Activated CD4-positive, alpha-beta T cell treated with anti-CD3 and anti-CD28 coated beads, Interleukin-2, amount 50 U/mL, for 16 hours (primary cell): ENCODE data around the gene NTNG1.

Experiments
- DNase-seq: peaks from one replicate; pipeline ENCODE4 v3.0.0-alpha.2; 2020

The NTNG1 gene

DNA sequence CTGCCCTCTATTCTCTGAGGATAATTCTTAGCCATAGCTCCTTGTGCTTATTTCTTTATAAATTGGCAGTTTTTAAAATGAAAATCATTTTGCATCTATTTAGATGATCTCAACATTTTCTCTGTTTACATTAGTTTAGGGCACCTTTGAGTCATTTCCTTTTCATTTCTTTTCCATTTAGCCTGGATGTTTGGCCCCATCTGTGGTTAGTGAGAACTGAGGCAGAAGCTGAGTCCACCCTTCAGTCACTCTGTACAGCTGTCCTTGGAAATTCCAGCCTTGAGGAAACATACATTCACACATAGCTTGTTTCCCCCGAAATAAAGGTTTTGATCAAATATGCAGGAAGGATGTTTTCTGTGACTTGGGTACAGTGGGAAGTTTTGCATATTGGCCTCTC lies 123.7 kb downstream of the NTNG1 start:
- DNase-seq, result no peak

DNA sequence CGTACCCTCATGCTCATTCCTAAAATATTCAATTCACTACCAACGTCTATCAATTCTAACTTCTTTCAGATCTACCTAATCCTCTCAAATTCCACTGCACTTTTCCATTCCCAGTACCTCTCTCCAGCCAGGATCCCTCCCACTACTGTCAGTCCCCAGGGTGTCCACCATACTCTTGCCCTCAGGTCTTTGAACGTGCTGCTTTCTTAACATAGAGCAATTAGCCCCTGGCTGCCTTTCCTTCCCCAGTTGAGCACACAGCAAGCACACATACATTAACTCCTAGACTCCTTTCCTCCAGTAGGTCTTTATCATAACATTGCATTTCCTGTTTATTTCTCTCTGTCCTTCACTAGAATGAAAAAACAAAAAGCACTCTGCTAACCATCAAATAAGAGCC lies 126.7 kb downstream of the NTNG1 start:
- DNase-seq, result no peak

DNA sequence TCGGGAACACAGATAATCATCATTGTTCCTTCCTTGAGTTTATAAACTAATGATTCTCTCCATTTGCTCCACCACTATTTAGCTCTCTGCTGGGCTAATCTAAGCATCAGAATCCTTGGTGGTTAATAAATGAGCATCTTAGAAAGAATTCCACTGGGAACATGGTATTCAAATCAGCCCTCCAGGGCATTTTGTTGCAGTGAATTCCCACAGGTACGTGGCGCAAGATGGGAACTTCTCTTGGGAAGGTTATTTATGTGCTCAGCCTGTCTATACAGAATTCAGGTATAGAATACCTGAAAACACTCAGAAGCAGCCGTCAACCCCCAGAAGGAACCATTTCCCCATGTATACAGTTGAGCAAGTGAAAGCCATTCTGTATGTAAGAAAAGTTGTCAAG lies 131.5 kb downstream of the NTNG1 start:
- no peak for DNase-seq

DNA sequence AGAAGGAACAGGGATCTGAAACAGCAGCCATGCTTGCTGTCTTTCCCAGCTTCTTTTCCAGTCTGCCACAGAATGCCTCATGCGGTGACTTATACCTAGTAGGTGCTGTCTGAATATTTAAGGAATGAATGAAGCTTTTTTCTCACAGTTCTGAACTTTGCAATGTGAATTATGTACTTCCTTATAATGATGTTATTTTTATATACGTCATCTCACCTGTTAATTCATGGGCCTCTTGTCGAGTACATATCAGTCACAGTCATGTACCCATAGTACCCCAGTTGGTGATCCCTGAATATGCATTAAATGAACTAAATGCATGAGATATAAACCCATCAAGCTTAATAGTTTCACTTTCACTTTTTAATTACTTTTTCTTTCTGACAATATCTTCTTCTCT lies 132.7 kb downstream of the NTNG1 start:
- DNase-seq, result no peak

DNA sequence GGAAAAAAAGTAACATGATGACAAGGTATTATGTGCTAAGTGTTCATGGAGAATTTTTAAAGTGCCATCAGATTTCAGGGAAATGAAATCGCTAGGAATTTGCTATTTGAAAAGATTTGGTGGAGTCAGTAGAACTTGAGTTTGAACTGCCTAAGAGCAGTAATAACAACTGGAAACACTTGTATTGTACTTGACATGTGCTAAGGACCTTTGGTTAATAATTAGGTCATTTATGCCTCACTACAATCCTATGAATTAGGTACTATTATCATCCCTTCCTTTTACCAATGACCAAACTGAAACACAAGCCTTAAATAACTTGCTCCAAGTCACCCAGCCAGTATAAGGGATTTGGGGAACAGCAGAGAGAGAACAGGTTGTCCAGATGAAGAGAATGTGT lies 133.4 kb downstream of the NTNG1 start:
- DNase-seq, result no peak

DNA sequence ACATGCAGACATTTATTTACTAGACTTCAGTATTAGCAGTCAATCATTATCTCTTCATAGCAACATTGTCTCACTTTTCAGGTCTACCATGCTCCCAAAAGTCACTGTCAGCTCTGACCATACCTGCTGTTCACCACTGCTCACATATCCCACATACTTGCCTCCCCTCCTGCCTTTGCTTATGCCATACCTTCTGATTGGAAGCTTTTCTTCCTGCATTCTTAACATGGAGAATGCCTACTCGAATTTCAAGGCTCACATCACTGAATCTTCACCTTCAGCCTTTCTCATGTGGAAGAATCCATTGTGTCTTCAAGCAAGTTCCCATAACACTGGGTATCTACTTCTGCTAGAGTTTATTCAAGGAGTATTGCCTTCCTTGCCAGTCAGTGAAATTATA lies 135.4 kb downstream of the NTNG1 start:
- no peak for DNase-seq

DNA sequence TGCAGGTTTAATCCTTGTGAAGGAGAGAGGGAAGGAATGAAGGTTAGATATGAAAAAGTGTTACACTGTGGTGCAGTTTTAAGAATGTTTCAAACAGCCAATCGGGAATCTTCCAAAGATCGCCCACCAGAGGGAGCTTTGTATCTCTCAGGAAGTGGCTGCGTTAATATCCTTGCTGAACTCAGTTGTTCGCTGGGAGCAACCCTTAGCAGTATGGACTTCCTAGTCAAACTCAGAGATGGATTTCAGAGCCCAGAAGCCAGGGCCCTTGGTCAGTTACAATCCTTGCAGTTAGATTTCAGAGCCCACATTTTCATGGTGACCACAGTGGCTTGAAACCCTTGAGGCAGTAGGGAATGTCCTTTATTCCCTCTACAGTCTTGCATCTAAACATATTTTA lies 136.2 kb downstream of the NTNG1 start:
- no peak for DNase-seq

DNA sequence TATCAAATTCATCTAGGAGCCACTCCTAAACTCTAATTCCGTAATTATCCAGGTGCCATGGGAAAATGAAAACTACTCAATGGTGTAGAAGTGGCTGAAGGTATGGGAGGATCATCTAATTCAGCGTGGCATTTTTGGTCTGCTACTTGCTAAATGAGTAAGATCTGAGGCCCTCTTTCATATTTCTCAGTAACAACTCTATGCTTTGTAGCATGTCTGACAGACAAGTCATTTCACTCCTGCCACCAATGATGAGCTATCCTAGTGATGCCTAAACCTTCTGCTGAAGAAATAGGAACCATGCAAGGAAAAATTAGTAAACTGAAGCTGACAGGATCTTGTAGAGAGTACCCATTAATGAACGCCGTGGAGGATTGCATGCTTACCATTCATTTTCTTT lies 145.3 kb downstream of the NTNG1 start:
- DNase-seq, result peak; percentile 14

DNA sequence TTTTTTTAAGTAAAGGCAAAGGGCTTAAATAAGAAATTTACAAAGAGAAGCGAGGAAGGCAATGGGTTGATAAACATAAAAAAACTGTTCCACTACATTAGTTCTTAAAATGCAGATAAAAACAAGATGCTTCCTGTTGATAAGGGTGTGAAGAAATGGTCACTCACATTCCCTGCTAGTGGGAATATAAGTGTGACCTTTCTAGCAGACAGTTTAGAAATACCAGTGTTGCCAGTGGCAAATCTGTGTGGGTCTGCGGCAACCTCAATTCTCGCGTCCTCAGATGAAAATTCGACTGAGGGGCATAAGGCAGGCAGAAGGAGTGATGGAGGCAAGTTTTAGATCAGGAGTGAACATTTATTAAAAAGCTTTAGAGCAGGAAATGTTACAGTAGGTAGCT lies 151.1 kb downstream of the NTNG1 start:
- no peak for DNase-seq

DNA sequence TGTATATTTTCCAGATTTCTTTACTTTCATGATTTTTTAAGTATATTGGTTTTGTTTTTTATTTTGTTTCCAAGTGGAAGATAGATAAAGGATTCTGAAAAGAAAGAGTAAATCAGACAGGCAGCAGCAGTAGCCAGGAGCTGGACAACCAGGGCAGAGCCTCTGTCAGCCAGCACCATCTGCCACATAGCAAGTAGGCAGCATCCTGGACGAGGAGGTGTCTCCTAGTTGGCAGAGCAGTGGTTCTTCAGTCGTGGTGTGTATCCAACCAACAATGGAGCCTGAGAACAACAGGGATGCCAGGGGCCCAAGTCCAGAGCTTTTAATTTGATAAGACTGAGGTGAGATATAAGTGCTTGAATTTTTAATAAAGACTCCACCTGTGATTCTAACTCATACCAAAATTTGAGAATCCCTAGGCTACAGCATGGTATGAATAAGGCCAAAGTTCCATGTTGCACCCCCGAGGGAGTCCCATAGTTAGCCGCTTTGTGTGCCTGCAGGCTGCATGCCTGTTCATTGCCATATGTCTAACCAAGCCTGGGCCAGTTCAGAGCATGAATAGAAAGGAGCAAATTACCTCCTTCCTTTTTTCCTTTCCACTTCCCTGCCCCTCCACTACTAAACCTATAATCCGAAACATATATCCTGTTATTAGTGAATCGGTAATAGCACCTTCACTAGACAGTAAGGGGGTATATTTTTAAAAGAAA lies 153.2 kb downstream of the NTNG1 start:
- no peak for DNase-seq

DNA sequence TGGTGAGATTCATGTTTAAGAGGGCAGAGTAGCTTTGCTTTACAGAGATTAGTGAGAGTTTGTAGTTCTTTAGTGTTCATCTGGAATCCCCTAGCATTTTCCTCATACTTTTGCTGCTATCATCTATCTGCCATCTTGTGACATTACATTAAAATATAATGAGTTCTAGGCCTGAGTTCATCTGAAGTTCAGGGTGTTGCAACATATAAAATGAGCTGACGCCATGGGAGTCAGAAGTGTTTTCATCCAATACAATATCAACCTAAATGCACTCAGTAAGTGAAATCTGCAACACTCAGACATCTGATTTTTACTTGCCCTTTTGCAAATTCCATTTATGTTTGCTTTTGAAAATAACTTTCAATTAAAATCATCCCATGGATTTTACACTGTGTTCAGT lies 153.8 kb downstream of the NTNG1 start:
- no peak for DNase-seq

DNA sequence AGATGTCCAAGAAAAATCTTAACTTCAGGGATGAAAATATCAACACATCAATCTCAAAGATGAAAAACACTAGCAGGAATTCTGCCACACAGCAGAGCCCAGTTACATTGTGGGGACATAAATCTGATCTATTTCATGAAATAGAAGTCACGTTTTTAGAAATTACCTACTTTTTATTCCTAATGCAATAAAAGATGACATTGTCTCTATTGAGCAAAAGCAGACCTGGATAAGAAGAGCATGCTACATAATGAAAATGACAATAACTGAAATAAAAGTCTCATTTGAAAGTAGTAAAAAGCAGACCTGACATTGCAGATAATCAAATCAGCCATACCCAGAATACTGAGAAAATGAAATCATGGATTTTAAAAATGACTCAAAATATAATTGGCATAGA lies 156.8 kb downstream of the NTNG1 start:
- DNase-seq, result no peak

DNA sequence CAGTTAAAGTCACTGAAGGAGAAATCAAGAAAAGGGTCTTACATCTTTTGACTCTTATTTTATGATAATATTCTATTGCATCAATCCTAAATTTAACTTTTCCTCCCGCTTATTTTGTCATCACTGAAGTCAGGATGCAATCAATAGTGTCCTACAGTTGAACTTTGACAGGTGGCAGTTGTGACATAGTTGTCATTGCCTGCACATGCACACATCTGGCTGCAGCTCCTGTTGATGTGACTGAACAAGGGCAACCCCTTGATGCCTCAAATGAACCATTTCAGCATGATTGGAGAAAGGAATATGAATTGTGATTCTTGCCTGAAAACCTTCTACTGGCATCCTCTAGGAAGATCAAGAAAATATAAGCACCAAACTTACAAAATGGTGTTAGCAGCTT lies 157.7 kb downstream of the NTNG1 start:
- DNase-seq, result no peak

DNA sequence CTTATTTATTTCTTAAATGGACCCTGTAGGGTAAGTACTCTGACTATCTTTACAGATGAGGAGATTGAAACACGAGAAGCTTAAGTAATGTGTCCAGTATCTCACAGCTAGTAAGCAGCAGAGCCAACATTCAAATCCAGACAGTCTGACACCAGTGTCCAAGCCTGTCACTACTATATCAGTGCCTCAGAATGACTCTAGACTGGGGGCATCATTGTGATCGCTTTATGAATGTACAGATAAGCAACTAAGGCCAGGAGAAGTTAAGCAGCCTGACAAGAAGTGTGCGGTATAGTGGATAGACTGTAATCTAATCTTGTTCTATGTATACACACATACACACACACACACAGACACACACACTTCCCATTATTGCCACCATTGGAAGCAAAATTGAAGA lies 158.7 kb downstream of the NTNG1 start:
- DNase-seq, result no peak

DNA sequence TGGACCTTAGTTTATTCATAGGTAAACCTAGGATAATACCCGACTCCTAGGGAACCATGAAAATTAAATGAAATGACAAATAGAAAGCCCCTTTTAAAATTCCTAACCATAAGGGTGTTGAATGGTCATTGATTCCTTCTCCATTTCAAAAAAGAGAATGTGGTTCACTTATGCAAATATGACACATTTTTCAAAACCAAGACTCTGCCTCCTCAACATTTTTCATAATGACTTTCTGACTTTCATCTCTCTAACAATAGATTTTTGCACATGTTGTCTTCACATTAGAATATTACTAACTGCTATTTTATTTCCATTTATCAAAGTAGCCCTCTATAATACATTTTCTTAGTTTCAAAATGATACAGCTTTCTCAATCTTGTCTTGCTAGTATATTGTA lies 169.1 kb downstream of the NTNG1 start:
- no peak for DNase-seq

DNA sequence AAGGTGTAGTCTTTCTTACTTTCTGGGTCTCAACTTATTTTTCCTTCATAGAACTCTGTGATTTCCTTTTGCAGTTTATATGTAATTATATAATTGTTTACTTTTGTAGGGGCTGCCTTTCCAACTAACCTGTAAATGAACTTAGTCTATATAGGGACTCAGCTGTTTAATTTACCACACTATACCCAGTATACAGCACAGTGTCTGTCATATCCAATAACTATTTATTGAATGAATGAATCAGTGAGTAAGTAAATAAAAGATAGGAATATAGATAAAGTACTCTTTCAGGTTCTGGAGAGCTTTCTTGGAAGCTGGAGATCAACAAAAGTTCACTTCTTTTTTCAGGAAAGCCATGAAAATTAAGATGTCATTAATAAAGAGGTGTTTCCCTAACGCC lies 174.8 kb downstream of the NTNG1 start:
- DNase-seq, result no peak

DNA sequence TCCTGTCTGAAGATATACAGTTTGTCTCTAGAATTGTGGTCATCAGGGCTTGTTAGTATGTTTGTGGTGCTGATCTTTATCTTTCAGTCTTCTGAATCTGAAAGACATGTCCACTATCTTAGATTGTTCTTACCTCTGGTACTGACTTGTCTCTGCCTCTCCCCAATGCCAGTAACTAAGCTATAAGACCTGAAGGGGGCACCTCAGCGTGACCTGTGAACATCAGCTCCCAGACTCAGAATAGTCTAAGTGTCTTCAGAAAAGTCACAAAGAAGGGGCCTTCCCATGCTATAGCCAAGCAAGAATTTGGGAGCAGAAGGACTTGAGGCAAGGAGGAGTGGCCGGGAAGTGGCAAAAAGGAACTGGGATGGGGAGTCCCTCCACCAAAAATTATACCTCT lies 178.1 kb downstream of the NTNG1 start:
- no peak for DNase-seq

DNA sequence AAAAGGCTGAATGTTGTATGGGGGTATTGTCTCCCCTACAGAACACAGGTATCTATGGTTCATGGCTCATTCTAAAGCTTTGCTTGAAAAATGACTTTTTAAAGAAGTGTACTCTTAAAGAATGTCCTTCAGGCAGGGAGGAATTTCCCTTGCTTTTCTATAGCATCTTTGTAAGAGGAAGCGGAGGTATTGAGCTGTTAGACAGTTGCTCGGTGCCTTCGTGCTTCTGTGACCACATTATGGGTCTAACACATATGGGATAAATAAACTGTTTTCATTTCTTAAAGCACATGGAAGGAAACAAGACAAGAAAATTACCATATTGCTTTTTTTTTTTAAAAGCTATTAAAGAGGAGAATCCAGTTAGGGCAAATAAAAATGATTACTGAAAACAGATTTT lies 182.9 kb downstream of the NTNG1 start:
- no peak for DNase-seq

DNA sequence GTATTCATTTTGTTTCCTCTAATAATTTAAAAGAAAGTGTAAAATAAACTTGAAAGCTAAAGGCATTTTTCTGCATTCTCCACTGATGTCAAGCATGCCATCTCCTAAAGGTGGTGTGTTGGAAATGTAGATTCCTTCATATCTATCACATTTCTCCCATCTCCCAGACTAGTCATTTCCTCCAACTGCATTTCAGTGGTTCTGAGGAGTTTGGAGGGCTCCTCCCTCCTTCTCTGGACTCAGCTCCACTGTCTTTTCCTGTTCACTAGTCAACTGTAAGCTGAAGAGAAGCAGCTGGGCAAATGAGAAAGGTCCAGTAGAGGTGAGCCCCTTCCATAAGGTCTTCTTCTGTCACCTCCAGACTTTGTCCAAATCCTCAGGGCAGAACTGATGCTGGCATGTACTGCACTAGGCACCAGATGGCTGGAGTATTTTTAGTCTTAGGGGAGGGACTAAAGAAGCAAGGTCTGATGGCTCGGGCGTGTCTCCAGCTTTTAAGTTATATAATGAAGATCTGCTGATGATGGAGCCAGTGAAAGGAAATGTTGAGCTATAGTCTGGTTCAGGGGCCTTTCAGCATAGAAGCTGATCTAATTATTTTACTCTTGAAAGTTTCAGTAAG lies 186.1 kb downstream of the NTNG1 start:
- DNase-seq, result no peak

DNA sequence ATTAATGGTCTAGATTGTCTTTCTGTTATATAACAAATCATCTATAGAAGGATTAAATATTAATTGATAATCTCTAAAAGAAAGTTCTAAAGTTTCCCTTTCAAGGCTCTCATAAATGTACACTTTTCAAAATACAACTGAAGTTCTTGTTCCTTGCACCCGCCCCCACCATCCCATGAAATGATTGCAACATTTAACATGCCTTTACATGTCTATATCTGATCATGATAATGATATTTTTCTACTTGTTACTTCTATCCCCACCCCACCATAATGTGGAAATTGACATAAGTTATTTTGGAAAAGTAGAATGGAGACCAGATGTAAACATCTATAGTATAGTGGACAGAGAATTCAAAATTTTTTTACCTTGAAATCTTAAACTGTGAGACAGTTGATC lies 186.6 kb downstream of the NTNG1 start:
- no peak for DNase-seq

DNA sequence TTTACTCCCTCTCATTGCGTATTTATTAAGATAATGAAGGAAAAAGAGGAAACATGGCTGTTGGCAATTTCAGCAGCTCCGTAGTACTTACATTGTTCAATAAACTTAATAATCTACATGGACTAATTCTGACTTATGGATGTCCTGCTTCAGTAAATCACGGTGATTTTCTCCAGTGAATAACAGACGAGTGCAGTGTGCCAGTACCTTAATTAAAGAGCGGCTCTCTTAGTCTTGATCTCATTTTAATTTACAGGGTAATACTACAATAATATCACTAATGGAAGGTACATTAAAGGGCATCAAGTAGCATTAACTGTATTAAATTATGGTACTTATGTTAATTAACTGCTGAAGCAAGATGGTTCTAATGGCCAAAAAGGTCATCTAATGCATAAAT lies 187.2 kb downstream of the NTNG1 start:
- DNase-seq, result no peak

DNA sequence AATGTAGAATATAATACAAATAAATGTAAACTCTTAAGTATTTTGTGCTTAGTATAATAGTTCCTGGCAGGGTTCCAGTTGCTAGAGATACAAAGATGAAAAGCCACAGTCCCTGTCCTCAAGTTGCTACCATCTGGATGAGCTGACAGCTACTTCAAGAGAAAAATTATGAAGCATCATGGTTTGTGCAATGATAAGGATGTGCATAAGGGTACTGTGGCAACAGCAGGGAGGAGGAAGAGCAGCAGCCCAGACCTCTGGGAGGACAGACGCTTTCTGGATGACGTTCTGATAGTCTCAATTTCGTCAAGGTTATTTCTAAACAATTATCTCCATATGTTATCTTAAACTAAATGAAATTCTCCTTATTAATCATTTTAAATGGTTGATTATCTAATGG lies 198.9 kb downstream of the NTNG1 start:
- no peak for DNase-seq

DNA sequence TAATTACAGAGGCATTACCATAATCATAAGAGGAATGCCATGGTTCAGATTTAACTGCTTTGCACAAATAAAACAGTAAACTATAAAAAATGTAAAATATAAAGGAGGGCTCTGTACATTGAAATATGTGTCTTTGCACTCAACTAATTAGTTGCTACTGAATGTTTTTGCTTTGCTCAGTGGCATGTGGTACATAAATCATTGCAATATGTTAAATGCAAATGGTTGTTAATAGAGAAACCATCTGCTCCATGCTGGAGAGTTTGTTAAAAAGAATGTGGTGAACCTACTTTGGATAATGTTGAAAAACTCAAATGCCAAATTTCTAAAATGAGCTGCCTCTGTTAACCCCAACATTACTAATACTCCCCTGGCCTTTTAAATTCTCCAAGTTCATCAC lies 201.5 kb downstream of the NTNG1 start:
- no peak for DNase-seq

DNA sequence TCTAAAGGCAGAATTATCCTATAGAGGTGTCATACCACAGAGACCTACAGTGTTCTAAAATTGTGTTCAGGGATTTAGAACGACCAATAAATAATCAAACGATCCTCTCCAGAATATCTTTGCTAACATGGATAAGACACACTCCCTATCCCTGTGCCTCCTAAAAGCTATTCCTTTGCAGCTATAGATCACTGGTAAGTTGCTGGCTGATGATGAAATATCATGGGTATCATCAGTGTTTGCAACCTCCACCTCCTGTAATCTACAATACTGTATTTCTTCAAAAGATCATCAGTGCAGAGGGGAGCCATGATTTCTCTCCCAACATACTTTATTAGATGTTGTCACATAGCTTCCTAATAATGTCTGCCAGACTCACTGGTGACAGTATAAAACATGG lies 201.9 kb downstream of the NTNG1 start:
- no peak for DNase-seq

DNA sequence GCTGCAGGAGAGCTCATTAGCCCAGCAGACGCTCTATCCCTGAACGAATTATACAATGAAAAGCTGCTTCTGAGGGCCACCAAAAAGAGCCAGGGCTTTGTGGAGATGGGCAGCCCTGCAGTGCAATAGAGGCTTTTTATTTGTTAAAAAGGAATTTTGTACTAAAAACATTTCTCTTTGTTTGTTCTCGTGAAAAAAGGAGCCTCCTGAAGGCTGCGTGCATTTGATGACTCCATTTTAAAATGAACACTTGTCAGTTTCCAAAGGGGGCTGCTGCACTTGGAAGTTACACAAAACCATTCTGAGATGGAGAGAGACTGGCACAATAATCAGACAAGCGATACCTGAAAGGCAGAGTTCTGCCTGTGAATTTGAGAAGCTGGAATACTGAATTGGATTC lies 202.8 kb downstream of the NTNG1 start:
- DNase-seq, result no peak
